Erythroblast (primary cell): ENCODE measurements around the gene CYP2C18.

ENCODE experiments used
- GATA1 ChIP-seq: IDR thresholded peaks from 2 replicates; pipeline ENCODE4 v1.6.1; 2011; ENCODE audit warnings: low read depth, mild to moderate bottlenecking, control low read depth, low read length, moderate library complexity
- POLR2A ChIP-seq: IDR thresholded peaks from 2 replicates; pipeline ENCODE4 v1.6.1; 2011; ENCODE audit warnings: mild to moderate bottlenecking, low read length

- TF ChIP-seq POLR2A, result no peak
- no peak for TF ChIP-seq GATA1
These were observed 97.3 kb downstream of the CYP2C18 start for GRCh38 chr10:94780844-94781243.
